SKM-1 (cell line): ENCODE results near the gene ARSJ.

Experiments used
- DNase-seq: peaks from one replicate; lab custom pipeline; 2025; ENCODE audit not compliant: unreplicated experiment; lab: John Stamatoyannopoulos, UW

Gene ARSJ

GRCh38 chr4:113990886-113991285 lies 11.4 kb upstream of the ARSJ start:
- no peak for DNase-seq

GRCh38 chr4:113987382-113987941 lies 8.0 kb upstream of the ARSJ start:
- no peak for DNase-seq

- DNase-seq = no peak
Measured at GRCh38 chr4:113982181-113982580, 2.7 kb upstream of the ARSJ start.

- no peak for DNase-seq
Measured at GRCh38 chr4:113981591-113981990, 2.1 kb upstream of the ARSJ start.

- DNase-seq = no peak
Measured at GRCh38 chr4:113979905-113980615, 613 bp upstream of the ARSJ start.

GRCh38 chr4:113978561-113979147 lies 793 bp downstream of the ARSJ start:
- no peak for DNase-seq

GRCh38 chr4:113978105-113978504 lies 1.3 kb downstream of the ARSJ start:
- no peak for DNase-seq

GRCh38 chr4:113977526-113977855 lies 2.0 kb downstream of the ARSJ start:
- no peak for DNase-seq

GRCh38 chr4:113976741-113977525 lies 2.5 kb downstream of the ARSJ start:
- DNase-seq = no peak

GRCh38 chr4:113975578-113975977 lies 3.9 kb downstream of the ARSJ start:
- DNase-seq = no peak

GRCh38 chr4:113974467-113974866 lies 5.0 kb downstream of the ARSJ start:
- no peak for DNase-seq

GRCh38 chr4:113973345-113973744 lies 6.1 kb downstream of the ARSJ start:
- no peak for DNase-seq

- DNase-seq = no peak
Measured at GRCh38 chr4:113972781-113973180, 6.7 kb downstream of the ARSJ start.

GRCh38 chr4:113971706-113972360 lies 7.6 kb downstream of the ARSJ start:
- no peak for DNase-seq

- no peak for DNase-seq
Measured at GRCh38 chr4:113969709-113970334, 9.6 kb downstream of the ARSJ start.

GRCh38 chr4:113968473-113968872 lies 11.0 kb downstream of the ARSJ start:
- DNase-seq = no peak

- no peak for DNase-seq
Measured at GRCh38 chr4:113967687-113968086, 11.8 kb downstream of the ARSJ start.

- DNase-seq = no peak
Measured at GRCh38 chr4:113962719-113963265, 16.7 kb downstream of the ARSJ start.

- no peak for DNase-seq
Measured at GRCh38 chr4:113962016-113962347, 17.5 kb downstream of the ARSJ start.

GRCh38 chr4:113960684-113961321 lies 18.6 kb downstream of the ARSJ start:
- DNase-seq = no peak
